ENCODE data around the gene PRCC. TPM values are rescaled to one million over a fixed set of nuclear protein-coding genes. Genes with fewer than 3 reads are reported as not detected.

PRCC gene
- total and polyA plus RNA-seq, 2 of the 4 experiments (the other 2 are of a cell fraction), result 10.6 to 59.6 TPM

DNA sequence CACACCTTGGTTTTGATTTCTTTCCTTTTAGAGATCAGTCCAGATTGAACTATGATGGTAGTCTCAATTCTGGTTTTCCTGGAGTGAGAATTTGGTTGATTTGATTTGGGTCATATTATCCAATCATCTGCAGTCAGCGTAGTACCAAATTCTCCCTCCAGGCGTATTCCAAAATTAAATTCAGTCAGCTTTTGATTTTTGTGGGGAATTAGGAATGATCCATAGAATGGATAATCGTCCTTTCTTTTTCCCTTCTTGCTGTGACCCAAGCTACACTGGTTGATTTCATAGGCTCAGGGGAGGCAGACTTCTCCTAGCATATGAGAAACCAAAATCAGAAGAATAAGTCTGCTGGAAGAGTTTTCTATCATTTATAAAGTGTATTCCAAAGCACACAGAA lies 4.9 kb downstream of the PRCC start (continued):
- TF ChIP-seq, protein P1, sequence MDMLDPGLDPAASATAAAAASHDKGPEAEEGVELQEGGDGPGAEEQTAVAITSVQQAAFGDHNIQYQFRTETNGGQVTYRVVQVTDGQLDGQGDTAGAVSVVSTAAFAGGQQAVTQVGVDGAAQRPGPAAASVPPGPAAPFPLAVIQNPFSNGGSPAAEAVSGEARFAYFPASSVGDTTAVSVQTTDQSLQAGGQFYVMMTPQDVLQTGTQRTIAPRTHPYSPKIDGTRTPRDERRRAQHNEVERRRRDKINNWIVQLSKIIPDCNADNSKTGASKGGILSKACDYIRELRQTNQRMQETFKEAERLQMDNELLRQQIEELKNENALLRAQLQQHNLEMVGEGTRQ (IDR thresholded peaks at IDR 0.05; ENCODE audit: low read depth, low read length), result no peak
- TF ChIP-seq MAZ (IDR thresholded peaks at IDR 0.05; ENCODE audit: borderline replicate concordance, low read depth, low read length), result no peak

DNA sequence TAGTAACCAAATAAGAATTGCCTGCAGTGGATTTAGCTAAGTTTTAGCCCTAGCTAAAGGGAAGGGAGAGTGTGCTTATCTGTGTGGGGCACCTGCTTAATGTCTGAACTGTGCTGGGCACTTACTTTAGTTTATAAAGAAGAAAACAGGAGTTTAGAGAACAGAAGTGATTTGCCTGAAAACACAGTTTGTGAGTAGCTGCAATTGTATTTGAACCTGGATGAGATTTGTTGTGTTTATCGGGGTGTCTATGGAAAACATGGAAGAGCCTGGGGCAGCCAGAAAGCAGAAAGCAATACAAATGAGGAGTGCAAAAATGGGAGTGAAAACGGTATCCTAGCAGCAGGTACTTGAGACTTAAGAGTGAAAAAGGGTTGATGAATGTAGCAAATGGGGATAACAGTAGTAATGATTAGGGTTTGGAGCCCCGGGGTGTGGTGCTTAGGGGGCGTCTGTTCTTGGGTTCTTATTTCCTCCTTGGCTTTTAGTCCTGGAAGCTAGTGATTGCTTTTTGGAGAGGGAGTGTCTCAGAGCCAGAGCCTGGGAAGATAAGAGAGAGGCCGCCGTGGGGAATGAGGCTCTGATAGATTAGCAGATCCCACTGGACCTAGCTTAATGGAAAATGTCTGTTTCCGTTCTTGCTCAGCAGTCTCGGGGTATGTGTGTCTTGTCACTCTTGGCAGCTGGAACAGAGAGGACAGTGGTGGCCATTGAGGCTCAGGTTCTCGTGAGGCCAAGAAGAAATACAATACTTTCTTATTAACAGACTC lies 5.6 kb downstream of the PRCC start:
- Histone ChIP-seq H3K36me3 (ENCODE audit: control insufficient read depth, insufficient read depth, low read length) (peaks cover 2% of the 10 kb centered on the region; the same call in 1 of the 2 replicates), H3K14ac (replicated peaks; ENCODE audit: low read depth, low read length) (no peak overlapping the region), H3K4ac (ENCODE audit: low read depth, low read length) (no peak overlapping the region), H2AK5ac (ENCODE audit: low read depth, low read length) (no peak overlapping the region), H3K9me1 (ENCODE audit: insufficient read depth, low read length) (peaks cover 13% of the 10 kb centered on the region), H3K9me3 (ENCODE audit: control insufficient read depth, insufficient read depth, low read length) (no peaks in the 10 kb centered on the region), H2BK120ac (ENCODE audit: low read depth, low read length) (no peak overlapping the region), H2AFZ (replicated peaks; ENCODE audit: low read length, poor library complexity) (no peak overlapping the region), H3K27ac (ENCODE audit: insufficient read depth, low read length) (no peak overlapping the region), H4K91ac (ENCODE audit: insufficient read depth, low read depth, low read length) (no peak overlapping the region), H4K5ac (ENCODE audit: low read depth, low read length) (no peak overlapping the region), H3K18ac (ENCODE audit: low read depth, low read length) (no peak overlapping the region), H3K4me2 (ENCODE audit: low read depth, low read length) (no peak overlapping the region), H4K8ac (ENCODE audit: low read depth in 2 of 2, low read length in 2 of 2) (no peak overlapping the region), H3K56ac (ENCODE audit: extremely low read depth, insufficient read depth, low read length) (no peak overlapping the region), H2BK5ac (ENCODE audit: low read depth, low read length, poor library complexity, severe bottlenecking) (no peak overlapping the region), H3K27me3 (ENCODE audit: control insufficient read depth, insufficient read depth, low read length) (no peaks in the 10 kb centered on the region), H3K9ac (ENCODE audit: low read depth, low read length) (no peak overlapping the region), H3K23ac (ENCODE audit: low read depth, low read length) (peak overlapping the region; percentile 49; the same call in 1 of the 2 replicates), H3K79me1 (ENCODE audit: low read depth in 1 of 2, low read length in 2 of 2) (peaks cover 12 to 78% of the 10 kb centered on the region in 2 experiments), H3K4me1 (ENCODE audit: control insufficient read depth, insufficient read depth, low read length) (peaks cover 3% of the 10 kb centered on the region), H2BK15ac (ENCODE audit: low read depth, low read length) (no peak overlapping the region), H4K20me1 (ENCODE audit: insufficient read depth, low read length) (peaks cover 79% of the 10 kb centered on the region), H2BK20ac (ENCODE audit: low read depth, low read length) (no peak overlapping the region), H3K4me3 (ENCODE audit: insufficient read depth, low read depth, low read length) (no peak overlapping the region), H2AK9ac (replicated peaks; ENCODE audit: low read depth, low read length, poor library complexity) (no peak overlapping the region)
- no peak for DNase-seq
- no TSS peak for BruUV-seq (replicated peaks)
- intact Hi-C loops (cut with micrococcal nuclease) (no loop called here), in situ Hi-C loops (cut with MboI; ENCODE audit: low sequenced_read_pairs) (no loop called here), dilution Hi-C loops (cut with HindIII; ENCODE audit: low sequenced_read_pairs, unreplicated experiment) (no loop called here)
- ChIA-PET POLR2A (ENCODE audit: unreplicated experiment) (no interaction called here), CTCF (interaction anchor here (0.7 to 2.1 kb wide), 2 partner anchors 8 to 85 kb away, joined by 3 to 6 read pairs; no protein-coding TSS in a partner anchor)
- 67% methylated on average over 5 of the region's 9 CpGs; no CpG with 5 or more reads in 1 of the 2 experiments for WGBS, 2 experiments (ENCODE audit: extremely low coverage in 2 of 2, insufficient read length in 1 of 2)
- TF ChIP-seq BHLHE40 (IDR thresholded peaks at IDR 0.05; ENCODE audit: low read depth, low read length) (no peak), MAZ (IDR thresholded peaks at IDR 0.05; ENCODE audit: borderline replicate concordance, low read depth, low read length) (no peak)
- no peak for ATAC-seq (ENCODE audit: low read depth)

Data from IMR-90 (cell line).